Spleen (tissue), 11 donors: ENCODE results near the gene C1GALT1. TPM values are rescaled to one million over a fixed set of nuclear protein-coding genes. Genes with fewer than 3 reads are reported as not detected.

Experiments
- DNase-seq: peaks from one replicate; pipeline ENCODE4 v3.0.0-alpha.2; 2020
- H3K27ac ChIP-seq, 8 donors: fragments of 200-600 bp; sonication (generic) in 7 of 8; 1 replicate in 4 of 8; 2 replicates in 4 of 8; pipeline versions ENCODE4 v1.5.0 to v1.8.0; 2016 to 2021; ENCODE audit warnings: inconsistent platforms in 4 of 8, mild to moderate bottlenecking in 4 of 8, moderate library complexity in 1 of 8
- H3K27me3 ChIP-seq, 7 donors: fragments of 200-600 bp; sonication (generic) in 6 of 7; replicated peaks in 1 of 7; 1 replicate in 4 of 7; 2 replicates in 3 of 7; pipeline versions ENCODE4 v1.5.0 to v1.8.0; 2016 to 2021; ENCODE audit warnings: inconsistent platforms in 3 of 7, mild to moderate bottlenecking in 1 of 7
- H3K36me3 ChIP-seq, 6 donors: fragments of 200-600 bp; sonication (generic) in 5 of 6; 1 replicate in 4 of 6; 2 replicates in 2 of 6; pipeline versions ENCODE4 v1.5.0 to v1.8.0; 2016 to 2021; ENCODE audit warnings: inconsistent platforms in 2 of 6
- H3K4me1 ChIP-seq, 6 donors: fragments of 200-600 bp; sonication (generic) in 5 of 6; 1 replicate in 3 of 6; 2 replicates in 3 of 6; pipeline versions ENCODE4 v1.5.0 to v1.8.0; 2016 to 2021; ENCODE audit warnings: inconsistent platforms in 3 of 6
- H3K4me3 ChIP-seq, 8 donors: fragments of 200-600 bp; sonication (generic) in 7 of 8; 1 replicate in 4 of 8; 2 replicates in 4 of 8; pipeline versions ENCODE4 v1.5.0 to v1.8.0; 2016 to 2021; ENCODE audit warnings: inconsistent platforms in 4 of 8, mild to moderate bottlenecking in 4 of 8, moderate library complexity in 2 of 8
- H3K9me3 ChIP-seq, 8 donors: fragments of 200-600 bp; sonication (generic) in 7 of 8; 1 replicate in 4 of 8; 2 replicates in 4 of 8; pipeline versions ENCODE4 v1.5.0 to v1.8.0; 2016 to 2021; ENCODE audit warnings: inconsistent platforms in 4 of 8
- POLR2A ChIP-seq, 3 donors: fragments of 450-650 bp; IDR thresholded peaks; one replicate each; pipeline ENCODE4 v1.5.1; 2017; ENCODE audit warnings: antibody characterized with exemption in 3 of 3, mild to moderate bottlenecking in 1 of 3
- POLR2AphosphoS5 ChIP-seq, 3 donors: sonication (generic); formaldehyde crosslinking; IDR thresholded peaks; one replicate each; pipeline ENCODE4 v1.5.1; 2017; ENCODE audit warnings: antibody characterized with exemption in 3 of 3
- WGBS, 5 donors: extraction: QIAGEN DNeasy Blood & Tissue Kit in 3 of 5; methylation state at CpG; one replicate each; pipeline versions ENCODE4 v1.1.5 to v1.1.7; 2013 to 2018; 5-methylcytosine and 5-hydroxymethylcytosine counted together
- intact Hi-C: fragments of 100-400 bp; cut with DNase I; formaldehyde crosslinking; loops from one replicate; pipeline ENCODE4 v1.15.0; 2023; ENCODE audit warnings: low total_unique reads
- polyA plus RNA-seq, 3 donors: library from polyadenylated mRNA; stranded (reverse); fragments of 200-250 nt; gene quantifications; one replicate each; pipeline ENCODE4 v1.2.1, GENCODE V29; 2013
- total RNA-seq, 7 donors: library from RNA; depleted of rRNA in 3 of 7; stranded (reverse); fragments of >200 nt in 3 of 7; fragmentation: NEBNext Ultra II Directional in 4 of 7; extraction: Animal tissue kit (Norgen Biotek cat#: 25700) in 4 of 7; gene quantifications; one replicate each; pipeline versions ENCODE4 v1.1.0 to v1.2.1, GENCODE V29; 2016 to 2021
- TF ChIP-seq, protein P1 (sequence below), 11 experiments: fragments of 200-600 bp in 7 of 11; fragments of 450-650 bp in 4 of 11; sonication (generic) in 4 of 11; IDR thresholded peaks in 8 of 11; conservative IDR thresholded peaks in 3 of 11; 1 replicate in 7 of 11; 2 replicates in 4 of 11; pipeline versions ENCODE4 v1.4.0 to v1.8.0; 2016 to 2021; ENCODE audit warnings: antibody characterized with exemption in 11 of 11, inconsistent platforms in 4 of 11, mild to moderate bottlenecking in 1 of 11
- donor health status: healthy with polysubstance abuse.
- donor health status: DM: no; HTN: no; CAD: no; lungs with moderate emphysema.
- donor health status: DM: no; HTN: no; CAD: no.
- donor health status: Bipolar disorder and iron deficiency.
- donor health status: healthy.
- donor health status: DM: no; HTN: no; CAD: no.
- donor health status: DM: yes; HTN: yes; CAD: no.

C1GALT1 gene
- total and polyA plus RNA-seq, 10 donors = 6.9 to 61.2 (median 40.0) TPM

DNA sequence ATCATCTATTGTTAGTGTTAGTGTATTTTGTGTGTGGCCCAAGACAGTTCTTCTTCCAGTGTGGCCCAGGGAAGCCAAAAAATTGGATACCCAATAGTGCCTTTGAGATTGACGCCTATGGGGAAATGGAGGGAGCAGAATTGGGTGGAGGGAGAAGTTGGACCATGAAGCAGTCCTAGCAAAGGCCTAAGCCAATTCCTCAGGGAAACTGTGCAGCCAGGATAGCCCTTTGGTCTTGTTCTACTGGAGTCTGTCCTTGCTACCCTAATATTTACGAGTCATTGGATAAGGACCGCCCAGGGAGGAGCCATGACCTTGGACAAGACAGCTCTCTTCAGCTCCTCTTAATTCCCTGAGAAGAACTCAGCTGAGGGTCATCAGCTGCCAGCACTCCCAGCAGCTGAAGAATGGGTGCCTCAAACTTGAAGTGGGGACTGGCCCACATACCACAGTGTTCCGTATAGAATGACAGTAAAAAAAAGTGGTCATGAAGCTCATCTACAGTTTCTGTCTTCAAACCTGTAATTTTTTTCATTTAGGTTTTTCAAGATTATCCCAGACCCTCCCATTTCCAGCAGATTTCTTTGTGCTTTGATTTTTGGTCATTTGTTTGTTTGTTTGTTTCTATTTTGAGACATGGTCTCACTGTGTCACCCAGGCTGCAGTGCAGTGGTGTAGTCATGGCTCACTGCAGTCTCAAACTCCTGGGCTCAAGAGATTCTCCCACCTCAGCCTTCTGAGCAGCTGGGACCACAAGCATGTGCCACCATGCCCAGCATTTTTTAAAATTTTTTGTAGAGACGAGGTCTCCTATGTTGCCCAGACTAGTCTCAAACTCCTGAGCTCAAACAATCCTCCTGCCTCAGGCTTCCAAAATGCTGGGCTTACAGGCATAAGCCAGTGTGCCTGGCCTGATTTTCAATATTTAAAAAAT lies 81.2 kb downstream of the C1GALT1 start:
- DNase-seq = no peak
- Histone ChIP-seq H3K27me3 (no peaks in the 10 kb centered on the region), H3K36me3 (no peaks in the 10 kb centered on the region), H3K4me3 (no peak overlapping the region), H3K9me3 (peaks cover 0 to 17% (median 9%) of the 10 kb centered on the region in 8 donors), H3K27ac (no peak overlapping the region), H3K4me1 (peaks cover 0 to 20% (median 11%) of the 10 kb centered on the region in 6 donors)
- intact Hi-C loops = no loop called here
- TF ChIP-seq POLR2AphosphoS5 (IDR thresholded peaks at IDR 0.05) = no peak
- TF ChIP-seq POLR2A (IDR thresholded peaks at IDR 0.05) = no peak
- TF ChIP-seq, protein P1, sequence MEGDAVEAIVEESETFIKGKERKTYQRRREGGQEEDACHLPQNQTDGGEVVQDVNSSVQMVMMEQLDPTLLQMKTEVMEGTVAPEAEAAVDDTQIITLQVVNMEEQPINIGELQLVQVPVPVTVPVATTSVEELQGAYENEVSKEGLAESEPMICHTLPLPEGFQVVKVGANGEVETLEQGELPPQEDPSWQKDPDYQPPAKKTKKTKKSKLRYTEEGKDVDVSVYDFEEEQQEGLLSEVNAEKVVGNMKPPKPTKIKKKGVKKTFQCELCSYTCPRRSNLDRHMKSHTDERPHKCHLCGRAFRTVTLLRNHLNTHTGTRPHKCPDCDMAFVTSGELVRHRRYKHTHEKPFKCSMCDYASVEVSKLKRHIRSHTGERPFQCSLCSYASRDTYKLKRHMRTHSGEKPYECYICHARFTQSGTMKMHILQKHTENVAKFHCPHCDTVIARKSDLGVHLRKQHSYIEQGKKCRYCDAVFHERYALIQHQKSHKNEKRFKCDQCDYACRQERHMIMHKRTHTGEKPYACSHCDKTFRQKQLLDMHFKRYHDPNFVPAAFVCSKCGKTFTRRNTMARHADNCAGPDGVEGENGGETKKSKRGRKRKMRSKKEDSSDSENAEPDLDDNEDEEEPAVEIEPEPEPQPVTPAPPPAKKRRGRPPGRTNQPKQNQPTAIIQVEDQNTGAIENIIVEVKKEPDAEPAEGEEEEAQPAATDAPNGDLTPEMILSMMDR (IDR thresholded peaks at IDR 0.05 in 8 of 11, conservative IDR thresholded peaks at IDR 0.05 in 3 of 11) = no peak
- WGBS, 5 donors = 78 to 95% (median 88%) methylated on average over 5 of the region's 5 CpGs

DNA sequence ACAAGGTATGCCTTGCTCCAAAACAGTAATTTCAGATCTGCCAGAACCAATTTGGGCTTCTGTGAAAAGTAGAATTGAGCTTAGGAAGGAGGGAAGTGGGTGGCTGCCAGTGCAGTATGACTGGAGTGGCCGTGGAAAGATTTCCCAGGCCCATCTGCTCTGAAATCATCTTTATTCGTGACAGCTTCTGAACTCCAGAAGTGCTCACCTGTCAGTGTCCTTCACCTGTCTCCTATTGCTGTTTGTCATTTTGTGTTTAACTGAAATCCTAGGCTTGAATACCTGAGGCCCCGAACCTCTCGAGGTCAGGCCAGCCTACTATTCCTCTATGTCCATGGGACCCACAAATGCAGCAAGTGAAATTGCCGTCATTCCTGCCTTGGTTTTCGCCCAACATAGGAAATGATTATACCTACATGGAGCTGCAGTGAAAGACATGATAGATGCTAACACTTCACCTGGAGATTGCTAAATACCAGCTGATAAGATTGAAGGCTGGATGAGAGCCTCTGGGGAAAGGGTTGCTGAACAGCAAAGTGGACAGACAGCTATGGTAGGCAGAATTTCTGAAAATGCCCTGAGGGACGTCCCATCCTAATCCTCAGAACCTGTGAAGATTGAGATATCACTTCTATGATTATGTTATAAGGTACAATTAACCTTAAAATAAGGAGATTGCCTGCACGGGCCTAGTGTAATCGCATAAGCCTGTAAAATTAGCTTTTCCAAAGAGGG lies 82.1 kb downstream of the C1GALT1 start:
- Histone ChIP-seq H3K27me3 (no peaks in the 10 kb centered on the region), H3K27ac (no peak overlapping the region), H3K4me3 (no peak overlapping the region), H3K4me1 (peaks cover 0 to 11% (median 8%) of the 10 kb centered on the region in 6 donors), H3K36me3 (no peaks in the 10 kb centered on the region), H3K9me3 (peaks cover 0 to 17% (median 9%) of the 10 kb centered on the region in 8 donors)
- WGBS, 5 donors = 88 to 93% (median 92%) methylated on average over 9 of the region's 9 CpGs
- intact Hi-C loops = no loop called here
- TF ChIP-seq, protein P1 (IDR thresholded peaks at IDR 0.05 in 8 of 11, conservative IDR thresholded peaks at IDR 0.05 in 3 of 11) = no peak
- no peak for TF ChIP-seq POLR2AphosphoS5 (IDR thresholded peaks at IDR 0.05)
- TF ChIP-seq POLR2A (IDR thresholded peaks at IDR 0.05) = no peak
- no peak for DNase-seq

DNA sequence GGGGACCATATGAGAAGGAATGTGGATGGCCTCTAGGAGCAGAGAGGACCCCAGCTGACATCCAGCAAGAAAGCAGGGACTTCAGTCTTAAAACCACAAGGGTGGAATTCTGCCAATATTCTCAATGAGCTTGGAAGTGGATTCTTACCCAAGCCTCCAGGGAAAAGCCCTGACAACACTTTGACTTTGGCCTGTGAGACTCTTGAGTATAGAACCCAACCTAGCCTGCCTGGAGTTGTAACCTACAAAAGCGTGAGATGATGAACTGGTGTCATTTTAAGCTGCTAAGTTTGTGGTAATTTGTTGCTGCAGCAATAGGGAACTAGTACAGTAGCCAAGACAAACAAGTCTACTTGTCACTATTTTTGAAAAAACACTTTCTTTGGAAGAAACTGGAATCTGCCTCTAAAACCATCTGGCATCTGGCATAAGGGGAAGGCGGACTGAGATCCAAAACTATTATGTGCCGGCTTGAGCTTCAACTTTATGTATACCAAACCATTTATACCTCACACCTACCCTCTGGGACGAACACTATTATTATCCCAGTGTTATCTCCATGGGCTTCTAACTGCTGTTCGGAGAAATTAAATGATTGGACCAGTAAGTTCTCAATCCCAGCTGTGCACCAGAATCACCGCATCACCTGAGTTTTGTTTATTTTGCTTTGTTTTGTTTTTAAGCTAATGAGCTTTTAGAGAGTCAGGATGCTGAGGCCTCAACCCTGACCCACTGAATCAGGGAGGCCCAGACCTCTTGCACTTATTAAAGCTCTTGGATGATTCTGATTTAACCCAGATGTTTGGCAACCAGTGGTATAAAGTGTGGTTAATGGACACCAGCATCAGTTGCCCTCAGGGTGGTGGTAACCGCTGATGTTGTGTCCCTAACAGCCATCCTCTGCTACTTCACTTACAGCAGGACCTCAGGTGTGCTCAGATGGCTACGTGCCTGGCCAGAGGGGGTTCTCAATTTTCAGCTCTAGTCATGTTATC lies 83.0 kb downstream of the C1GALT1 start:
- no peak overlapping the region for H3K27ac ChIP-seq
- no peaks in the 10 kb centered on the region for H3K36me3 ChIP-seq
- TF ChIP-seq, protein P1 (IDR thresholded peaks at IDR 0.05 in 8 of 11, conservative IDR thresholded peaks at IDR 0.05 in 3 of 11) = no peak
- TF ChIP-seq POLR2AphosphoS5 (IDR thresholded peaks at IDR 0.05) = no peak
- no peak for TF ChIP-seq POLR2A (IDR thresholded peaks at IDR 0.05)
- intact Hi-C loops = no loop called here
- WGBS, 5 donors = 89 to 94% (median 91%) methylated on average over 8 of the region's 8 CpGs
- peaks cover 0 to 14% (median 9%) of the 10 kb centered on the region in 8 donors for H3K9me3 ChIP-seq
- no peak for DNase-seq
- no peaks in the 10 kb centered on the region for H3K27me3 ChIP-seq
- H3K4me1 ChIP-seq = peaks cover 0 to 2% (median under 1%) of the 10 kb centered on the region in 6 donors
- no peak overlapping the region for H3K4me3 ChIP-seq
